ENCODE results near the gene FOXO3B.
"Not testable (repeated sequence)": the region's sequence is repeated elsewhere in the genome, so short reads cannot be mapped to it uniquely, and the experiment has no call there.

Gene FOXO3B

GRCh38 chr17:18672395-18673227 is 9.5 kb downstream of the FOXO3B start:
- peaks cover 18% of the 10 kb centered on the region for H3K9me3 Mint-ChIP-seq
- H3K27ac Mint-ChIP-seq; H3K4me3 Mint-ChIP-seq; H3K27me3 Mint-ChIP-seq; H3K4me1 Mint-ChIP-seq (ENCODE audit: low read depth): not testable (repeated sequence)
- peaks cover 67% of the 10 kb centered on the region for H3K36me3 Mint-ChIP-seq (ENCODE audit: low read depth)

DNA sequence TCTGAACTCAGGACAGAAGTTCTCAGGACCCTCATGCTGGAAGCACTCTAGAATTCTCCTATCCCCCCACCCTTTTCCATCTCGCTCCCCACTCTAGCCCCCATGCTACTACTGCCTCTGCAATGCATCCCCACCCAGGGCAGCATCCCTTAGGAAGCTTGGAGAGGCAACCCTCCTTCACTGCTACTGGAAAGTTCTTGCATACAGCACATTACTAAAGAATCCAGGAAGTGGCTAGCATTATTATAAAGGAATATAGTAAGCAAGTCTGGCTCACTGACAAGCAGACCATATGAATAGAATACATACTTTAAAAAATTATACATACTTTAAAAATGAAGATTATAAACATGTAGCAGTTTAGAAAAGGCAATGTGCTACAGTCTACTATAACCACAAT is 13.5 kb downstream of the FOXO3B start:
- H3K4me1 Mint-ChIP-seq (ENCODE audit: low read depth); H3K27ac Mint-ChIP-seq; H3K27me3 Mint-ChIP-seq; H3K4me3 Mint-ChIP-seq: not testable (repeated sequence)
- H3K9me3 Mint-ChIP-seq, result peaks cover 16% of the 10 kb centered on the region
- H3K36me3 Mint-ChIP-seq (ENCODE audit: low read depth), result peaks cover 51% of the 10 kb centered on the region

- Mint-ChIP-seq H3K36me3 (ENCODE audit: low read depth) (peaks cover 51% of the 10 kb centered on the region), H3K9me3 (peaks cover 23% of the 10 kb centered on the region)
- H3K27ac Mint-ChIP-seq; H3K4me3 Mint-ChIP-seq; H3K4me1 Mint-ChIP-seq (ENCODE audit: low read depth); H3K27me3 Mint-ChIP-seq: not testable (repeated sequence)
Measured at GRCh38 chr17:18667535-18667934, 14.6 kb downstream of the FOXO3B start.

- not testable (repeated sequence) for H3K4me3 Mint-ChIP-seq
- peaks cover 26% of the 10 kb centered on the region for H3K9me3 Mint-ChIP-seq
Measured at GRCh38 chr17:18666326-18666725, 15.8 kb downstream of the FOXO3B start.

DNA sequence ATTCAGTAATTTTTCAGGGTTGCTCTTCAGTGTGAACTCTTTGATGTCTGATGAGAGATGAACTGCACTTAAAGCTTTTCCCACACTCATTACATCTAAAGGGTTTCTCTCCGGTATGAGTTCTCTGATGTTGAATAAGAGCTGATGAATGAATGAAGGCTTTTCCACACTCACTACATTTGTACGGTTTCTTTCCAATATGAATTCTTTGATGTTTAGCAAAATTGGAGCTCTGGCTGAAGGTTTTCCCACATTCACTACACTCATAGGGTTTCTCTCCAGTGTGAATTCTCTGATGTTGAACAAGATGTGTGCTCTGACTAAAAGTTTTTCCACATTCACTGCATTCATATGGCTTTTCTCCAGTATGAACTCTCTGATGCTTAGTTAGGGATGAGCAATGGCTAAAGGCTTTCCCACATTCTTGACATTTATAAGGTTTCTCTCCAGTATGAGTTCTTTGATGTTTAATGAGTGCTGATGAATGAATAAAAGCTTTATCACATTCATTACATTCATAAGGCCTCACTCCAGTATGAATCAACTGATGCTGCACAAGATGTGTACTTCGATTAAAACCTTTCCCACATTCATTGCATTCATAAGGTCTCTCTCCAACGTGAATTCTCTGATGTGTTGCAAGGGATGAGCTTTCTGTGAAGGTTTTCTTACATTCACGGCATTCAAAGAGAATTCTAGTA is 20.0 kb downstream of the FOXO3B start:
- not testable (repeated sequence) for H3K4me1 Mint-ChIP-seq (ENCODE audit: low read depth); H3K4me3 Mint-ChIP-seq; H3K27ac Mint-ChIP-seq; H3K27me3 Mint-ChIP-seq
- Mint-ChIP-seq H3K36me3 (ENCODE audit: low read depth) (peaks cover 18% of the 10 kb centered on the region), H3K9me3 (peaks cover 20% of the 10 kb centered on the region)

More at GRCh38 chr17:18666326-18666725, 15.8 kb downstream of the FOXO3B start:
- H3K36me3 Mint-ChIP-seq (ENCODE audit: low read depth), result peaks cover 45% of the 10 kb centered on the region
- not testable (repeated sequence) for H3K27ac Mint-ChIP-seq; H3K27me3 Mint-ChIP-seq; H3K4me1 Mint-ChIP-seq (ENCODE audit: low read depth)

- not testable (repeated sequence) for H3K9me3 Mint-ChIP-seq; H3K4me3 Mint-ChIP-seq; H3K4me1 Mint-ChIP-seq (ENCODE audit: low read depth); H3K27ac Mint-ChIP-seq; H3K36me3 Mint-ChIP-seq (ENCODE audit: low read depth)
- H3K27me3 Mint-ChIP-seq, result peaks cover 16% of the 10 kb centered on the region
Measured at GRCh38 chr17:18650094-18650493, 32.0 kb downstream of the FOXO3B start.

GRCh38 chr17:18644291-18644690 is 37.8 kb downstream of the FOXO3B start, which contains the start of gene TBC1D28:
TBC1D28 (minus strand) TSS chr17:18644391; CDS start chr17:18641352, 3,039 bp downstream.
- not testable (repeated sequence) for H3K4me1 Mint-ChIP-seq (ENCODE audit: low read depth); H3K4me3 Mint-ChIP-seq

GRCh38 chr17:18643124-18643523 is 39.0 kb downstream of the FOXO3B start:
- H3K27me3 Mint-ChIP-seq; H3K4me1 Mint-ChIP-seq (ENCODE audit: low read depth); H3K36me3 Mint-ChIP-seq (ENCODE audit: low read depth); H3K4me3 Mint-ChIP-seq; H3K27ac Mint-ChIP-seq; H3K9me3 Mint-ChIP-seq: not testable (repeated sequence)

More at GRCh38 chr17:18644291-18644690, 37.8 kb downstream of the FOXO3B start, which contains the start of gene TBC1D28:
- H3K27me3 Mint-ChIP-seq; H3K9me3 Mint-ChIP-seq; H3K27ac Mint-ChIP-seq; H3K36me3 Mint-ChIP-seq (ENCODE audit: low read depth): not testable (repeated sequence)

DNA sequence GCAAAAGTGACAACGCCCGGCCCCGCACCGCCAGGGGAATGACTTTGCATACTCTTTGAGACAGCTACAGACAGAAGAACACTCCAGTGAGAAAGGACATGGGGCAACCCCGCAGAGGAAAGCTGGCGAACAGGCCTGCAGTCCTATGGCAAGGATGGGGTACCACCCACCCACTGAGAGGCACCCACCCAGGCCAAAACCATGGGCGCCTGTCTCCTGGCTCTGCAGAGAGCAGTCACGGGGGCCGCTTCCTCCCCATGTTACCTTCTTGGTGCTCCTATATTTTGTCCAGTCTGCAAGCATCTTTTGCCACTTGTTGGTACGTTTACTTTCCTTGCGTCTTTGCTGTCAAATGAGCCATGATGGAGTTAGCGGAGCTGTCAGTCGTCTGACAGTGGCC is 43.8 kb downstream of the FOXO3B start:
- not testable (repeated sequence) for H3K4me1 Mint-ChIP-seq (ENCODE audit: low read depth); H3K4me3 Mint-ChIP-seq; H3K27ac Mint-ChIP-seq; H3K36me3 Mint-ChIP-seq (ENCODE audit: low read depth); H3K9me3 Mint-ChIP-seq
- peaks cover 19% of the 10 kb centered on the region for H3K27me3 Mint-ChIP-seq

DNA sequence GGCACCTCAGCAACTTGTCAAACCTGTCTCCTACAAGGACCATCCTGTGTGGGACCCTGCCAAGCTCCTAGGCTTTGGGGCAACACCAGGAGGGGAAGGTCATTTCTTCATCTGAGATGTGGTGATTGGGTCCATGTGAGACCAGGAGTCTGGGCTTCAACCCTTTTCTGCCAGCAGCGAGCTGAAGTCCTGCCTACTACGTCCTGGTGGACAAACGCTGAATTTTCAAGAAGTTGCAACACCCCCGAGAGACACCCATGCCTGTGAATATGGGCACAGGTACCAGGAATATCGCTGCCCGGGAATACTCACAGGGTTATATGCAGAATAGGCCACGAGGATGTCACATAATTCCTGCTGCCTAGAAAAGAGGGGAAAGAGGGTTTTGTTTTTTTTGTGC is 45.9 kb downstream of the FOXO3B start:
- H3K27ac Mint-ChIP-seq; H3K9me3 Mint-ChIP-seq; H3K4me1 Mint-ChIP-seq (ENCODE audit: low read depth); H3K36me3 Mint-ChIP-seq (ENCODE audit: low read depth); H3K4me3 Mint-ChIP-seq: not testable (repeated sequence)
- peaks cover 19% of the 10 kb centered on the region for H3K27me3 Mint-ChIP-seq

GRCh38 chr17:18635773-18636172 is 46.3 kb downstream of the FOXO3B start:
- not testable (repeated sequence) for H3K4me1 Mint-ChIP-seq (ENCODE audit: low read depth); H3K27ac Mint-ChIP-seq; H3K36me3 Mint-ChIP-seq (ENCODE audit: low read depth); H3K4me3 Mint-ChIP-seq; H3K9me3 Mint-ChIP-seq
- peaks cover 19% of the 10 kb centered on the region for H3K27me3 Mint-ChIP-seq

GRCh38 chr17:18634550-18635263 is 47.4 kb downstream of the FOXO3B start:
- not testable (repeated sequence) for H3K36me3 Mint-ChIP-seq (ENCODE audit: low read depth); H3K9me3 Mint-ChIP-seq; H3K27ac Mint-ChIP-seq; H3K4me1 Mint-ChIP-seq (ENCODE audit: low read depth)
- Mint-ChIP-seq H3K4me3 (peak overlapping the region; percentile 73), H3K27me3 (peaks cover 19% of the 10 kb centered on the region)

All from stimulated activated naive CD8-positive, alpha-beta T cell treated with anti-CD3 and anti-CD28 coated beads, Interleukin-15, Interleukin-2, amounts not matched to agents 100 ng/mL and 50 ng/mL, for 24 hours (primary cell).